Measurements from ENCODE around the gene RCSD1. TPM values are rescaled to one million over a fixed set of nuclear protein-coding genes. Genes with fewer than 3 reads are reported as not detected.
A peak's percentile ranks its signal among the peaks of the same experiment; 100 is the strongest.

The RCSD1 gene
- total RNA-seq, 1 experiment from 2014 or later, result not detected

- CTCF ChIA-PET, result no interaction called here
- POLR2A ChIA-PET (ENCODE audit: low non-redundant PET), result no interaction called here
- H3K36me3 ChIP-seq (ENCODE audit: insufficient read depth, low read length, poor library complexity, severe bottlenecking), result no peaks in the 10 kb centered on the region
- H3K27me3 ChIP-seq (replicated peaks; ENCODE audit: insufficient read depth, low read depth, low read length, poor library complexity), result peaks cover 11% of the 10 kb centered on the region
- no peaks in the 10 kb centered on the region for H3K9me3 ChIP-seq (ENCODE audit: low read depth, low read length, poor library complexity, severe bottlenecking)
- no peaks in the 10 kb centered on the region for H3K4me1 ChIP-seq (ENCODE audit: insufficient read depth, low read length, poor library complexity, severe bottlenecking)
- no peak for TF ChIP-seq CTCF (conservative IDR thresholded peaks at IDR 0.05; ENCODE audit: low read depth, low read length)
- no peak for TF ChIP-seq EZH2 (IDR thresholded peaks at IDR 0.05; ENCODE audit: borderline replicate concordance, low read depth, low read length, poor library complexity, severe bottlenecking)
- H3K27ac ChIP-seq (ENCODE audit: low read depth, low read length, poor library complexity, severe bottlenecking), result no peak overlapping the region
- BruUV-seq (replicated peaks), result no TSS peak
- intact Hi-C loops (cut with micrococcal nuclease; ENCODE audit: unreplicated experiment), result no loop called here
- no peak for DNase-seq (ENCODE audit: low spot score)
- H3K4me3 ChIP-seq (ENCODE audit: low read depth, low read length, poor library complexity, severe bottlenecking), result no peak overlapping the region
These were observed 74.7 kb downstream of the RCSD1 start for GRCh38 chr1:167704715-167705114.

GRCh38 chr1:167705250-167705649 is 75.2 kb downstream of the RCSD1 start:
- peak; percentile 23 for DNase-seq (ENCODE audit: low spot score)
- POLR2A ChIA-PET (ENCODE audit: low non-redundant PET), result no interaction called here
- H3K4me3 ChIP-seq (ENCODE audit: low read depth, low read length, poor library complexity, severe bottlenecking), result no peak overlapping the region

GRCh38 chr1:167706363-167706762 is 76.3 kb downstream of the RCSD1 start:
- no peak for TF ChIP-seq EZH2 (IDR thresholded peaks at IDR 0.05; ENCODE audit: borderline replicate concordance, low read depth, low read length, poor library complexity, severe bottlenecking)
- TF ChIP-seq CTCF (conservative IDR thresholded peaks at IDR 0.05; ENCODE audit: low read depth, low read length), result no peak
- H3K36me3 ChIP-seq (ENCODE audit: insufficient read depth, low read length, poor library complexity, severe bottlenecking), result no peaks in the 10 kb centered on the region
- BruUV-seq (replicated peaks), result no TSS peak
- no peaks in the 10 kb centered on the region for H3K9me3 ChIP-seq (ENCODE audit: low read depth, low read length, poor library complexity, severe bottlenecking)
- H3K4me3 ChIP-seq (ENCODE audit: low read depth, low read length, poor library complexity, severe bottlenecking), result no peak overlapping the region
- ChIA-PET POLR2A (ENCODE audit: low non-redundant PET) (no interaction called here), CTCF (no interaction called here)
- intact Hi-C loops (cut with micrococcal nuclease; ENCODE audit: unreplicated experiment), result no loop called here
- H3K27me3 ChIP-seq (replicated peaks; ENCODE audit: insufficient read depth, low read depth, low read length, poor library complexity), result peaks cover 11% of the 10 kb centered on the region
- H3K4me1 ChIP-seq (ENCODE audit: insufficient read depth, low read length, poor library complexity, severe bottlenecking), result no peaks in the 10 kb centered on the region
- DNase-seq (ENCODE audit: low spot score), result no peak
- no peak overlapping the region for H3K27ac ChIP-seq (ENCODE audit: low read depth, low read length, poor library complexity, severe bottlenecking)

More at GRCh38 chr1:167705250-167705649, 75.2 kb downstream of the RCSD1 start:
- Histone ChIP-seq H3K36me3 (ENCODE audit: insufficient read depth, low read length, poor library complexity, severe bottlenecking) (no peaks in the 10 kb centered on the region), H3K27ac (ENCODE audit: low read depth, low read length, poor library complexity, severe bottlenecking) (no peak overlapping the region), H3K9me3 (ENCODE audit: low read depth, low read length, poor library complexity, severe bottlenecking) (no peaks in the 10 kb centered on the region), H3K4me1 (ENCODE audit: insufficient read depth, low read length, poor library complexity, severe bottlenecking) (no peaks in the 10 kb centered on the region), H3K27me3 (replicated peaks; ENCODE audit: insufficient read depth, low read depth, low read length, poor library complexity) (peaks cover 11% of the 10 kb centered on the region)
- TF ChIP-seq EZH2 (IDR thresholded peaks at IDR 0.05; ENCODE audit: borderline replicate concordance, low read depth, low read length, poor library complexity, severe bottlenecking), result no peak
- no peak for TF ChIP-seq CTCF (conservative IDR thresholded peaks at IDR 0.05; ENCODE audit: low read depth, low read length)
- BruUV-seq (replicated peaks), result no TSS peak
- intact Hi-C loops (cut with micrococcal nuclease; ENCODE audit: unreplicated experiment), result no loop called here
- CTCF ChIA-PET, result interaction anchor here (0.6 kb wide), 1 partner anchor 15 kb away, joined by 3 read pairs; no protein-coding TSS in a partner anchor

Data from A673 (cell line).